ENCODE data around the gene FAM131C.

The FAM131C gene

DNA sequence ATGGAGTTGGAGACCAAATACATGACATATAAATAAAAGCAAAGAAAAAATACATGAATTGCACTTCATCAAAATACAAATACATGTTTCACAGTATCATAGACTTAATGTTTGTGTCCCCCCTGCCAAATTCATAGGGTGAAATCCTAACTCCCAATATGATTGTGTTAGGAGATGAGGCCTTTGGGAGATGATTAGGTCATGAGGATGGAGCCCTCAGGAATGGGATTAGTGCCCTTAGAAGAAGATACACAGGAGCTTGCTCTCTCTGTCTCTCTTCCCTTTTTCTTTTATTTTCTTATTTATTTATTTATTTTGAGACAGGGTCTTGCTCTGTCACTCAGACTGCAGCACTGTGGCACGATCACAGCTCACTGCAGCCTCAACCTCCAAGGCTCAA is 26.0 kb upstream of the FAM131C start:
- no peak for DNase-seq

DNA sequence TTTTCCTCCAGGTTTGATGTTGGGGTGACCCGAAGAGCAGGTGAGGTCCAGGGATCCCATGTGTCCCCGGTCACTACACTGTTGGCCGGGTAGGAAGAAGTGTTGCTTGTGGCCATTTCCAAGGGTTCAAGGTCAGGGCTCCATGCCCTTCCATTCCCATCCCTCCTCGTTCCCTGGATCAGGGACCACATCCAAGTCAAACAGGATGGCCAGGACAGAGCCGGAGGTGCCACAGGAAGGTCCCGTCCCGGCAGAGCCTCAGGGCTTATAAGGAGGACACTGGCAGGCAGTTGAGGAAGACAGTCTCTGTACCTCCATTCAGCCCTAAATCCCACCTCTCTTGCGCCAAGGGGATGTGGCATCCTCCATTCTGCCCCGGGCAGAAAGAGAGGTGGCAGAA is 22.0 kb upstream of the FAM131C start:
- no peak for DNase-seq

DNA sequence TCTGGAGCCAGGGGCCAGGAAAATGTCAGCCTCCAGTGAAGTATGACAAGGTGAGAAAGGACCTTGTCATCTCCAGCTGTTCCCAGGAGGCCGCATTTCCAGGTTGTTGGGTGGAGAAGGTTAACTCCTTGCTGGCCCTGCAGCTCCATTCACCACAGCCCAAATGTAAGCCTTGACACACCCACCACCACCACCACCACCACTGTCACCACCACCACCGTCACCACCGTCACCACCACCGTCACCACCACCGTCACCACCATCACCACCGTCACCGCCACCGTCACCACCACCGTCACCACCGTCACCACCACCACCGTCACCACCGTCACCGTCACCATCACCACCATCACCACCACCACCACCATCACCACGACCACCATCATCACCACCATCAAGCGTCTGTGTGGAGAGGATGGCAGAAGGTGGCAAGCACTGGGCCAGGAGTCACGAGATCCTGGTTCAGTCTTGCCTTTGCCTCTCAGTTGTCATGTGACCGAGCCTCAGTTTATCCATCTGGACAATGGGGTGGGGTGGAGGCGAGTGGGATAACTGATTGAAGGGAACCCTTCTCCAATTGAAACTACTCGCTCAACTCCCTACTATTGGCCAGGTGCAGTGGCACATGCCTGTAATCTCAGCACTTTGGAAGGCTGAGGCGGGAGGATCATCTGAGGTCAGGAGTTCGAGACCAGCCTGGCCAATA is 21.2 kb upstream of the FAM131C start:
- no peak for DNase-seq

DNA sequence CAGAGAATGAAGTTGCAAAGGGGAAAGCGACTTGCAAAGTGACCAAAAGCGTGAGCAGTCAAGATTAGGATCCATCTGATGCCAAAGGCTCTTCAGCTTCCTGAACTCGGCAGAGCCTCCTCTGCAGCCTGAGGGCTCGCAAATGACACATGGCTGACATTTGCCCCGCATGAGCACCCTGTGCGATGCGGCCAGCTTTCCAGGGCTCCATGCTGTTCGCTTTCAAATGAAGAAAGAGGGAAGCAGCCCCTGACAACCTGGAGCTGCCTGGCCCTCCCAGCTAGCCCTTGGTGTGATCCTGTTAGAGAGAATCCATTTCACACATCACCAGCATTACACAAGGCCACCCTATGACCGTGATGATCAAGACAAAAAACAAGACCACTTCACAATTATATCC is 20.2 kb upstream of the FAM131C start:
- DNase-seq = no peak

DNA sequence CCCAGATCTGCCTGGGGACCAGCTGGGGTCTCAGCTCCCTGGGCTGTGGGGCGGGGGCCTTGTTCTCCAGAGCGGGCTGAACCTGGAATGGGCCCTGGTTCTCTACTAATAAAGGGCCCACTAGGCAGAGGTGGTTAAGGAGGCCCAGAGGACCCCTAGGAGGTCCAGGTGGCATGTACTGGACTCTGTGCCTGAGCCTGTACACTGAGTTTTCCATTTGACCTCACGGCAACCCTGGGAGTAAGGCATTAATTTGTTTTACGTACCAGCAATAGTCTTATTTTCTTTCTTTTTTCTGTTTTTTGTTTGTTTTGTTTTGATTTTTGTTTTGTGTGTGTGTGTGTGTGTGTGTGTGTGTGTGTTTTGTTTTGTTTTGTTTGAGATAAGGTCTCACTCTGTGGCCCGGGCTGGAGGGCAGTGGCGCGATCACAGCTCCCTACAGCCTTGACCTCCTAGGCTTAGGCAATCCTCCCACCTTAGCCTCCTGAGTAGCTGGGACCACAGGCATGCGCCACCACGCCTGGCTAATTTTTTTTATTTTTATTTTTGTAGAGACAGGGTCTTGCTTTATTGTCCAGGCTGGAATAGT is 19.6 kb upstream of the FAM131C start:
- no peak for DNase-seq

DNA sequence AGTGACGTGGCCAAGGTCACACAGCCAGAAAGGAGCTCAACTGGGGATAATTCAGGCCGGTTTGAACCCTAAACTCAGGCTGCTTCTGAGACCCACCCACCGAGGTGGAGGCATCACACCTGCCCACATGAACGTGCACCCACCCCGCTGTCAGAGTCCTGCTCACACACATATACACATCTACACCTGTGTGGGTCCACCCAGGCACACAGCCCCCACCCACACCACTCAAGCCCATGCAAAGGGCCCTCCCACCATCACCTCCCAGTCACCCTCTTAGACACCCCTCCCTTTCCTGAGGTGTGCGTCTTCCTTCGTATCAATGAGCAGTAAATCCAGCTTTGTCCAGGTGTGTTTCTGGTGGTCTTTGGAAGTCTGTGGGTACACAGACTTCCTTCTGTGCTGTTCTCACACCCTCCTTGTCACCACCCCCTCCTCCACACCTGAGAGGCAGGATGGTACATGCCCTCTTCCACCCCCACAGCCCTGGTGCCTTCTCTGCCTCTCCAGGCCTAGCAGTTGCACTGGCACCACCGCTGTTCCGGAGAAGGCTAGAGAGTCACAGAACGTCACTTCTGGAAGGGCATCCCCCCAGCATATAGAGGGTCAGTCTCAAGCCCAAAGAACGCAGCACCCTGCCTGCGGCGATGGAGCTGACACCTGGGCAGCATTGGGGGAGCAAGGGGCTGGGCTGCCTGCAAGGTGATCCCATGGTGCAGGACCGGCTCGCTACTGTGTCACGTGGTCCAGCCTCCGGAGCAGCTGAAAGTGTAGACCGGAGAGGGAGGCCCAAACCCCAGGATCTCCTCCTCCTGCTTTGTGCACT is 18.9 kb upstream of the FAM131C start:
- no peak for DNase-seq

DNA sequence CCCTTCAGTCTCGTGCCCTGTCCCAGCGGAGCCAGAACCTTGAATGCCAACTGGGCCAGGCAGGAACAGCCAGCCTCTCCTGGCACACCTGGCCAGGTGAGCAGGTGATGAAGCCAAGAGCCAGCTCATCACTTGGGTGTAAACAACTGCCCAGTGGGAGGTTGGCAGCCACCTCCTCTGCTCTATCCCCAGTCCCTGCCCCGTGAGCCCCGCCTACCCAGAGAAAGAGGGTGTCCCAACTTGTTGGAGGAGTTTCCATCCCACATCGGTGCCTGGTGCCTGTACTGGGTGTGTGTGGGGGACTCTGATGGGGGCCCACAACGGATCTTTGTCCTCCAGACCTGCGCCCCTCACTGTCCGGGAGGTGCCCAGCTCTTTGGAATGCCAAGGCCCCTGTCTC is 17.8 kb upstream of the FAM131C start:
- no peak for DNase-seq

DNA sequence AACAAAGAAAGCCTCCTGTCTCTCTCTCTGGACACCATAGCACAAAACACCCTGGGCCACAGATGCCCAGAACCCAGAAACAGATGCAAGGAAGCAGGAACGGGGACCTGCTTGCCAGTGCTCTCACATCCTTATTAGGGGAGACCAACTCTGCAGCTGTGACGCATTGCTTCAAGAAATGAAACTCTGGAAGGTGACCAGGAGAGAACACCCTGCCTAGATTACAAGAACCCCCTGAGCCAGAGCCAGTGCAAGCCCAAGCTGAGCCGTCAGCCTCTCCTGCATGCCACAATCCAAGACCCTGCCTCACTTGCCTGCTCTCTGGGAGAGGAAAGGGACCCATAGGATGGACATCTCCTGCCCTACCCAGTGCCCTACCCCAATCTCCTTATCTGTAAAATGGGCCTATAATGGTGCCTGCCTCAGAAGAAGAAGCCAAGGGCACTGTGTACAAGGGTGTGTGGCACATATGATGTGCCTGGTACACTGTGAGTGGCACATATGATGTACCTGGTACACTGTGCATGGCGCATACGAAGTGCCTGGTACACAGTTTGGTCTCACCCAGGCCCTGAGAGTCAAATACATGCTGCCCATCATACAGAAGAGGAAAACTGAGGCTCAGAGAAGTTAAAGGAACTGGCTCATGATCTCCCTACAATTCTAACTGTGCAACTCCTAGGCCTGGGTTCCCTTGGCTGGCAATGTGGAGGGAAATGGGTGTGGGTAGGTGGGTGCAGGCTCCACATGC is 16.8 kb upstream of the FAM131C start:
- no peak for DNase-seq

DNA sequence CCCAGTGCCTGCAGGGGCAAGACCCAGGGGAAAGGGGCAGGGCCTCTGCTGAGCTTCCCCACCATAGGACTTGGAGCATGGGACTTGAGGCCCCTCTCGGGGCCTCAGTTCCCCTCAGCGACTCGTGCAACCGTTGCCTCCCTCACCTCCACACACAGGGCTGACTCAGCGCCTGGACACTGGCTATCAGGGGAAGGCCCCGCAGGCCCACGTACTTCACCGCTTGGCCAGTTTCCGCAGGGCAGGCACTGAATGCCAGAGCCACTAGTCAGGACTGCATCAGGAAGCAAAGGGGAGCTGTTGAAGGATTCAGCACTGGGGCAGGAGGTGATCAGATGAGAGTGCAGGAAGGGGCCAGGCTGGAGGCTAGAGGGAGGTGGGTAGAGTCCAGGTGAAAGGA is 15.5 kb upstream of the FAM131C start:
- no peak for DNase-seq

DNA sequence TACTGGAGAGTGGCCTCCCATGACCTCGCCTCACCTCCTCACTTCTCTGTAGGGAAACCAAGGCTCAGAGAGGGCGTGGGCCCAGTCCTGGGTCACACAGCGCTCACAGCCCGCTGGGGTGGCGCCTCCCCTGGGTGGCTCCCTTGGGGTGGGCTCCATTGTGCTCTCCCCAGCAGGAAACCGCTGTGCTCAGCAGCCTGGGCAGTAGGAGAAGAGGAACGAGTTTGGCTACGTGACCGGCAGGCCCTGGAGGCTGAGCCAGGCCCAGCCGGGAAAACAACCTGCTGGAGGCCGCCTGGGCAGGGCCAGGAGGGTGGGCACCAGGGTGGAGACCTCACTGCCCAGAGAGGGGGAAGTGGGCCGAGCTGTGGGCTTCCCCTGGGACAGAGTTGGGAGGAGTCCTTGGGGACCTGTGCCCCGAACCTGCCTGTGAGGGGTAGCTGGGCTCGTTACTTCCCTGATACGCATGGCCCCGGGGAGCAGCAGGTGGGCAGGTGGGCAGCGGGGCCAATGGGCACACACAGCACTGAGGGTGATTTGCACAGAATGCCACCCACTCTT is 15.0 kb upstream of the FAM131C start:
- DNase-seq = no peak

DNA sequence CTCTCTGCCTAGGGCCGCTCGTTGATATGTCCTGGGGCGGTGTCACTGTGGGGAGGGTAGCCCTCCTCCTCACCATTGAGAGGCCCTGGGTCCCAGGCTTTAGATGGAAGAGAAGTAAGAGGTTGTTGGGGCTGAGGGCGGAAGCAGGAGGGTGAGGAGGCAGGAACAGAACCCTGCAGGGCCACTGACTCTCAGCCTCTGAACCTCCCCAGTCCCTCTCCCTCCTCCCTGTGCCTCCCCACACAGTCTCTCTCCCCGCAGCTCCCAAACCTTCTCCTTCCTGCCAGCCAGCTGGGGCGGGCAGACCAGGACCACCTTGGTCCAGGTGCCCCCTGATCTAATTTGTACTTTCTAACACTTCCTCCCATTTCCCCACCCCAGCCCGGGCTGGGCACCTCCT is 14.3 kb upstream of the FAM131C start:
- no peak for DNase-seq

DNA sequence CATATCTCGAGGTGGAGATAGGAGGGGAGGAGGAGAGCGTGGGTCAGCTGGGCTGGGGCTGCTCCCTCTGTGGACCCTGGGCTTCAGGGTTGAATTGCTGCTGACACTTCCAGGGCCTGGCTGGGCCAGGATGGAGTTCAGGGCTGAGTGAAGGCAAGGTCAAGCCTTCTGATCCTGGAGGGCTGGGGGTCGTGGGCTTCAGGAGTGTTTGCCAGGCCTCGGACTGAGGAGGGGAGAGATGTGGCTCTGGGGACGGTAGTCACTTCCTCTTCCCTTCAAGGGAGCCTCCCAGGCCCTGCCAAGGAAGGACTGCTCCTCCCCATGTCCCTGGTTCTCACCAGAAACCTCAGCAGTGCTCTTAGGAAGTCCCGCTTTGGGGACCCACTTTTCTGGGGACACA is 12.1 kb upstream of the FAM131C start:
- no peak for DNase-seq

DNA sequence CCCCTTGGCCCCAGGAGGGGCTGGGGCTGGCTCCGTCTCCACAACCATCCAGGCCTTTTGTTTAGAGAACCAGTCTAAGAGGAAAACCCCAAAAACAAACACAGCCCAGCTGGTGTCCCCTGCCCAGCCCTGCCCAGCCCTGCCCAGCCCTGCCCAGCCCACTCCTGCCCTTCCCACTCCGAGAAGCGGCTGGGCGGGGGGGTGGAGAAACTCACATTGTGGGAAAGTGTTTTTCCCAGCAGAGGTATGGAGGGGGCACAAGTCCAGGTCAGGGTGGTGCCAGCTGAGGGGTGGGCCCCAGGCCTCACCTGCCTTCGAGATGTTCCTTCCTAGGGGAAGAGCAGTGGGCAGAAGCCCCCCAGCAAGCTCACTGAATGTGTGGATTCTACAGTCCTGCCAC is 10.0 kb upstream of the FAM131C start:
- DNase-seq = no peak

DNA sequence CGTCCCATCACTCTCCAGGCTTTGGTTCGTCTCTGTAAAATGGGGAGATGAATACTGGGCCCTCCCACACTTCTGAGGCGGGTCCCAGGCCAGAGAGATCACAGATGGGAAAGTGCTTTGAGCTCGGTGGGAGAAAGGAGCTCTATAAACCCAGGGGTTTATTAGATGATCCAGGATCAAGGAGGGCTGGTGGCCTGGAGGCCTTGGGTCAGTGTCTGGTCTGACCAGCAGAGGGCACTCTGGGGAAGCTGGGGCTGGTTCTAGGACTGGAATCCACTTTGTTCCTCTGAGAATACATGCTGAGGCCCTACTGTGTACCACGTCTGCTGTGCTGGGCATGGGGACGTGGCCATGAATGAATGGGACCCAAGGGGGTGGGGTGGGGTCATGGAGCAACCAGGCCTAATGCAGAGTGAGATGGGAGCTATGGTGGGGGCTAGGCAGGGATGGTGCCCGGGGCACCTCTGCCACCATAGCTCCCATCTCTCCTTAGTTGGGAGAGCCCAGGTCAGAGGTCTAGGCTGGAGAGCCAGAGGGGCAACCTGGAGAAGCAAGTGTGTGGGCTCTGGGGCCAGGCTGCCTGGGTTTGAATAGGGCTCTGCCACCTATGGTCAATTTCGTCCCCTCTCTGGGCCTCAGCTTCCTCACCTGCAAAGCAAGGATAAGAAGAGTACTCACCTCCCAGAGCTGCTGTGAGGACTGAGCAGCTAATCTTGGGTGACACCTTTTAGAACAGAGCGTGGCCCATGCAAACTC is 9.0 kb upstream of the FAM131C start:
- peak; percentile 73 for DNase-seq

DNA sequence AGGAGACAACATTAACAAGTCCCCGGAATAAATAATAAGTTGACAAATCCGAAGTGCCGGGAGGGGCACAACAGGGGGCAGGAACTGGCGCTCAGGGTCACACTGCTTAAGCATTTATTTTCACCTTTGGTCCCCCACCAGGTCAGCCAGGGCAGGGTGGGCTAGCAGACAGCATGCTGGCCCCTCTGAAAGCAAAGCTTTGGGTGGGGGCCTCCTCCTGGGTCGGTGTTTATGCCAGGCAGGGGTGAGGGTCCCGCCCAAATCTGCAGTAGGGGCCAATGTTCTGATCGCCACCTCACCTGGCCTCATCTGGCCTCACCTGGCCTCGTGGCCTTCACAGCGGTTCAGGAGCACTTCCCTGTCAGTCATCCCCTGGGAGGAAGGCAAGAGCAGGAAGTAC is 8.2 kb upstream of the FAM131C start:
- DNase-seq = no peak

DNA sequence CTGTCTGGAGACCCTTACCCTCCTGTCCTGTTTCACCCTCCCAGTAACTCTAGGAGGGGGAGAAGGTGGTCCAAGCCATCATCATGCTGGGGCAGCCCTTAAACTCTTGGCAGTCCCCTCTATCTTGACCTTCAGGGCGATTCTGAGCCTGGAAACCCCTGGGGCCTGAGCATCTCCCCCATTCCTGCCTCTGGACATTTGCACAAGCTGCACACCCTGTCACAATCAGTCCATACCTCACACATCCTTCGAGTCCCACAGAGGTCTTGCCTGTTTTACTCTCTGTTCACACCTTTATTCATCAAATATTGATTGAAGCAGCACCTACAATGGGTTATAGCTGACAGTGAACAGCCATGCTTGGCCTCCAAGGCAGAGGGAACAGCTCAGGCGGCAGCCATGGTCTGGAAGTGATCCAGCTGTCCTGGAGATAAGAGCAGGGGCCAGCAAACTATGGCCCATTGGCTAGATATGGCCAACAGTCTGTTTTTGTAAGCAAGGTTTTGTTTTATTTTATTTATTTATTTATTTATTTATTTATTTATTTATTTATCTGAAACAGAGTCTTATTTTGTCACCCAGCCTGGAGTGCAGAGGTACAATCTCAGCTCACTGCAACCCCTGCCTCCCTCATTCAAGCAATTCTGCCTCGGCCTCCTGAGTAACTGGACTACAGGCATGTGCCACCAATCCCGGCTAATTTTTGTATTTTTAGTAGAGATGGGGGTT is 7.1 kb upstream of the FAM131C start:
- no peak for DNase-seq

DNA sequence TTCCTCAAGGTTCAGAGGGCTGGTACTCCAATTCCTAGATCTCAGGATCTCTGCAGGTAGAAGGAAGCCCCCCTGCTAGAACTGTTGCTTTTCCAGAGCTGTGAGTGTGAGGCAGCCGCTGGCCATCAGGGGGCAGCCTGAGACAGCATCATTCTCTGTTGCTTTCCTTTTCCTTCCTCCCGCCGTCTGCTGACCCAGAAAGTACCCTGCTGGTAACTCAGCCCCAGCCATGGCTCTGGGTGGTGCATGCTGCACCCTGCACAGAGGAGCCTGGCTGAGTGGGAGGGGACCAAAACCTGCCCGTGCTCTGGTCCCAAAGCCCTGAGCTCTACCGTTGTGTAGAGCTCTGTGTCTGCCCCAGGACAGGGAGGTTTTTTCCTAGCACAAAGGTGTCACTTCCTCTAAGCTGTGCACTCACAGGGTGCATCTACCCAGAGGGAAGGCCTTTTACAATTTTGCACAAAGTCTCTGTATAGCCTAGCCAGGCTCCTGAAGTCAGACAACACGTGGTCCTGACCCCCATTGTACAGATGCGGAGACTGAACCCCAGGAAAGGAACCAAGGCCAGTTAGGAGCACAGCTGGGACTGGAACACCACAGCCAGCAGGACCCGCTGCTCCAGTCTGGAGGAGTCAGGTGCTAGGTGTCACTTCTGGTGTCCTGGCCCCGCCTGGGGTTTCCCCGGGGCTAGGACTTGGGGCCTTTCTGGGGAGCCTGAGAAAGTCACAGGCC is 5.6 kb upstream of the FAM131C start:
- peak; percentile 83 for DNase-seq

DNA sequence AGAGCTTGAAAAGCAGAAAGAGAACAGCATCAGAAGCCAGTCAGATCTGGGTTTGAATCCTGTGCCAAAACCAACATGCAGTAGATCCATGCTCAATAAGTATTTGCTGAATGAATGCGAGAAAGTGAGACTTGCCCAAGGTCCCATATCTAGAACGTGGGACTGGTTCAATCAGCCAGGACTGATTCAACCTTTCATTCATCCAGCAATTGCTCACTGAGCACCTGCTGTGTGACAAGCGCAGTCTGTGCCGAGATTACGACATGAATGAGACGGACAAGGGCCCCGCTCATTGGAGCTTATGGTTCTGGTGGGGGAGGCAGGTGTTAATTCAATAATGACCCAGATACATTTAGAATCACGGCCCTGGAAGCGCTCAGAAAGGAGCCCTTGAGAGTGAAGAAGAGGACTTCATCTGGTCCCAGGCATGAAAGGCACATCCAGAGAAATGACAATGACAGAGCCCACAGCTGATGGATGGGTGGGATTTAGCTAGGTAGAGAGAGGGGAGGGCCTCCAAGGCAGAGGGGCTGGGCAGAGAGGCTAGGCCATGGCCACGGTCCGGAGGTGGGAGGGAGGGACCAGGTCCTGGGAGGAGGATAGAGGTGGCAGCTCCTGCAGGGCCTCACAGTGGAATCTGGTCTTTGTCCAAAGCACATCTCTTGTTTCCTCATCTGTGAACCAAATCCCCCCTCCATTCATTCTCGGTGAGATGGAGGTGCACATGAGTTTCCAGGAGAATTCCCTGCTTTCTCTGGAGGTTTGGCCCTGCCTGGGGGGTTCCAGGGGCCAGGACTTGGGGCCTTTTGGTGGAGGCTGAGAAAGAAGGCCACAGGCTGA is 4.2 kb upstream of the FAM131C start:
- no peak for DNase-seq

DNA sequence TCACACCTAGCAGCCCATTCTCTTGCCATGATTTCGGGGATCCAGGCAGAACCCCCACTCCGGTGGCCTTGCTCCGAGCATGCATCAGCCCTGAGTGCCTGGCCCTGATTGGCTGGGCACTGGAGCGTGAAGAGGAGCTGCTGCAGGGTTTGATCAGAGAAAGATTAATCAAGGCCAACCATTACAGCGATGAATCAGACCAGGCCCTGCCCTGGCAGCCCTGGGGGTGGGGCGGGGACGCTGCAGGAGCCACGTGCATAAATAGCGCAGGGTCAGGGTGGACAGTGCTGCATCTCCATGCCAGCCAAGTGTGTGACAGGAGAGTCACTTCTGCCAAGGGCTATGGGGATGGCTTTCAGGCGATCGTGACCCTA is 3.4 kb upstream of the FAM131C start:
- no peak for DNase-seq

Data from CD4-positive, alpha-beta T cell treated with Interleukin-17A for 4 hours (primary cell).